Measurements from ENCODE around the gene PGBD2. TPM values are rescaled to one million over a fixed set of nuclear protein-coding genes. Genes with fewer than 3 reads are reported as not detected.

PGBD2 gene
- total and polyA plus RNA-seq, 9 of the 15 experiments (the other 6 are each of a cell fraction or from before 2014, with no cell fraction given): 11.9 to 21.8 (median 14.7) TPM

- TF ChIP-seq CCNT2 (IDR thresholded peaks at IDR 0.05; ENCODE audit: borderline replicate concordance, extremely low read depth, insufficient read length, low read depth, low read length) (no peak), ELF4 (CRISPR knock-in tag; IDR thresholded peaks at IDR 0.05) (peak; percentile 86), PPARD (CRISPR knock-in tag; IDR thresholded peaks at IDR 0.05) (no peak), KLF10 (CRISPR knock-in tag; IDR thresholded peaks at IDR 0.05) (no peak), CBX3 (IDR thresholded peaks at IDR 0.05; ENCODE audit: borderline replicate concordance in 1 of 2, low read length in 2 of 2) (no peak; a peak in 1 of 3 replicates), TEAD4 (IDR thresholded peaks at IDR 0.05; ENCODE audit: low read length) (peak; percentile 30; the same call in 1 of the 2 replicates), TEAD4 (CRISPR knock-in tag; IDR thresholded peaks at IDR 0.05; ENCODE audit: borderline replicate concordance) (no peak), RAD51 (IDR thresholded peaks at IDR 0.05; ENCODE audit: borderline replicate concordance, low read depth) (no peak), SMARCA4 (IDR thresholded peaks at IDR 0.05) (no peak), ZBTB49 (CRISPR knock-in tag; IDR thresholded peaks at IDR 0.05; ENCODE audit: borderline replicate concordance) (no peak), GABPB2 (CRISPR knock-in tag; conservative IDR thresholded peaks at IDR 0.05) (no peak), THRB (CRISPR knock-in tag; conservative IDR thresholded peaks at IDR 0.05) (no peak), SETDB1 (IDR thresholded peaks at IDR 0.05; ENCODE audit: low read length) (no peak), SMAD4 (CRISPR knock-in tag; conservative IDR thresholded peaks at IDR 0.05) (no peak; the same call in 1 of the 2 replicates), ARHGAP35 (IDR thresholded peaks at IDR 0.05; ENCODE audit: partially characterized antibody) (peak; percentile 65), XRCC4 (IDR thresholded peaks at IDR 0.05; ENCODE audit: extremely low read depth, insufficient read depth, insufficient read length) (no peak), KHSRP (IDR thresholded peaks at IDR 0.05) (no peak)
- TF ChIP-seq, protein P1, sequence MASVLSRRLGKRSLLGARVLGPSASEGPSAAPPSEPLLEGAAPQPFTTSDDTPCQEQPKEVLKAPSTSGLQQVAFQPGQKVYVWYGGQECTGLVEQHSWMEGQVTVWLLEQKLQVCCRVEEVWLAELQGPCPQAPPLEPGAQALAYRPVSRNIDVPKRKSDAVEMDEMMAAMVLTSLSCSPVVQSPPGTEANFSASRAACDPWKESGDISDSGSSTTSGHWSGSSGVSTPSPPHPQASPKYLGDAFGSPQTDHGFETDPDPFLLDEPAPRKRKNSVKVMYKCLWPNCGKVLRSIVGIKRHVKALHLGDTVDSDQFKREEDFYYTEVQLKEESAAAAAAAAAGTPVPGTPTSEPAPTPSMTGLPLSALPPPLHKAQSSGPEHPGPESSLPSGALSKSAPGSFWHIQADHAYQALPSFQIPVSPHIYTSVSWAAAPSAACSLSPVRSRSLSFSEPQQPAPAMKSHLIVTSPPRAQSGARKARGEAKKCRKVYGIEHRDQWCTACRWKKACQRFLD (CRISPR knock-in tag; IDR thresholded peaks at IDR 0.05): no peak
- TF ChIP-seq, protein P2, sequence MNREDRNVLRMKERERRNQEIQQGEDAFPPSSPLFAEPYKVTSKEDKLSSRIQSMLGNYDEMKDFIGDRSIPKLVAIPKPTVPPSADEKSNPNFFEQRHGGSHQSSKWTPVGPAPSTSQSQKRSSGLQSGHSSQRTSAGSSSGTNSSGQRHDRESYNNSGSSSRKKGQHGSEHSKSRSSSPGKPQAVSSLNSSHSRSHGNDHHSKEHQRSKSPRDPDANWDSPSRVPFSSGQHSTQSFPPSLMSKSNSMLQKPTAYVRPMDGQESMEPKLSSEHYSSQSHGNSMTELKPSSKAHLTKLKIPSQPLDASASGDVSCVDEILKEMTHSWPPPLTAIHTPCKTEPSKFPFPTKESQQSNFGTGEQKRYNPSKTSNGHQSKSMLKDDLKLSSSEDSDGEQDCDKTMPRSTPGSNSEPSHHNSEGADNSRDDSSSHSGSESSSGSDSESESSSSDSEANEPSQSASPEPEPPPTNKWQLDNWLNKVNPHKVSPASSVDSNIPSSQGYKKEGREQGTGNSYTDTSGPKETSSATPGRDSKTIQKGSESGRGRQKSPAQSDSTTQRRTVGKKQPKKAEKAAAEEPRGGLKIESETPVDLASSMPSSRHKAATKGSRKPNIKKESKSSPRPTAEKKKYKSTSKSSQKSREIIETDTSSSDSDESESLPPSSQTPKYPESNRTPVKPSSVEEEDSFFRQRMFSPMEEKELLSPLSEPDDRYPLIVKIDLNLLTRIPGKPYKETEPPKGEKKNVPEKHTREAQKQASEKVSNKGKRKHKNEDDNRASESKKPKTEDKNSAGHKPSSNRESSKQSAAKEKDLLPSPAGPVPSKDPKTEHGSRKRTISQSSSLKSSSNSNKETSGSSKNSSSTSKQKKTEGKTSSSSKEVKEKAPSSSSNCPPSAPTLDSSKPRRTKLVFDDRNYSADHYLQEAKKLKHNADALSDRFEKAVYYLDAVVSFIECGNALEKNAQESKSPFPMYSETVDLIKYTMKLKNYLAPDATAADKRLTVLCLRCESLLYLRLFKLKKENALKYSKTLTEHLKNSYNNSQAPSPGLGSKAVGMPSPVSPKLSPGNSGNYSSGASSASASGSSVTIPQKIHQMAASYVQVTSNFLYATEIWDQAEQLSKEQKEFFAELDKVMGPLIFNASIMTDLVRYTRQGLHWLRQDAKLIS (CRISPR knock-in tag; IDR thresholded peaks at IDR 0.05): no peak
These were observed 15.2 kb upstream of the PGBD2 start (continued) for GRCh38 chr1:248890549-248891498.
